NCI-H526 (cell line): ENCODE results near the gene PRKCA.

Experiments
- DNase-seq, 2 experiments: peaks; one replicate each; lab custom pipeline; 2025; lab: John Stamatoyannopoulos, UW

PRKCA gene

DNA sequence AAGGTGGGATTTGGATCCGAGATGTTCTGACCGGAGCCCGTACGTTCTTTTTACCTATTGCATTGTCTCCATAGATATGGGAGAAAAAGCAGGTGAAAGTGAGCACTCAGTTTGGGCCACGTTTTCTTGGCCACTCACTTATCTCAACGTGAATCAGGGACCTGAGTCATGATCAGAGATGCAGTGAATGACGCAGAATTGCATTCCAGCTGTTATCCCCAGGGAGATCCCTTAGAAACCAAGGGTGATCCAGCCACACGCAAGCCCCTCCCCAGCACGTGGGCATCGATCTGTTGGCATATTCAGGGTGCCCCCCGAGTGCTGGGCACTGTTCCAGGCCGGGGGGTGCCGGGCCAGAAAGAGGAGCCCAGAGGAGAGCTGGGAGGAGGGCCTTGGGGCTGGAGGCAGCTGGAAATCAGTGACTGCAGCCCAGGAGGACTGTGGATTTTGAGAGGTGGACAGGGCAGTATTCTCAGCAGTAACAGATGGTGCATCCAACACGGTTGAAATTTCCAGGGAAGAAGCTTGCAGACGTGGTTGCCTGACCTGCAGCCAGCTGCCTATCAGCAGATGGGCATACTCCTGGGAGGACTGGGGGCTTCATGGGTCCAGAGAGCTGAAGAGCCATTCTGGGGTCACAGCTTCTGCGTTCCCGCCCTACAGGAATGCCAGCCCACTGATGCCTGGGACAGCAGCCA, 445.3 kb downstream of the PRKCA start:
- no peak for DNase-seq

DNA sequence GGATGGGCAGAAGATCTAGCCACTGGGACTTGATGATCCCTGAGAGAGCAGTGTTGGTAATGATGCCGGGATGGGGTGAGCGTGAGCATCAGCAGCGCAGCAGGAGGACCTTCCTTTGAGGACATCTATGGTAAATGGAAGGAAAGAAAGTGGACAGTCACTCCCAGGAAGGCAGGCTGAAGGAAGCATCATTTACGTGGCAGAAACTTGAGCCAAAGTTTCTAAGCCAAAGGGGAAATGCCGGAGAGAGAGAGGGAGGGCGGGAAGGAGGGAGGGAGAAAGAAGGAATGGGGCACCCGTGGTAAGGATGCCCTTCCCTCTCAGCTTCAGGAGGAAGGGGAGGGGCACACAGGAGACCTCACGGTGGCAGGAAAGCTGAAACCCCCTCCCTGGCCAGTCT, 446.2 kb downstream of the PRKCA start:
- no peak for DNase-seq

DNA sequence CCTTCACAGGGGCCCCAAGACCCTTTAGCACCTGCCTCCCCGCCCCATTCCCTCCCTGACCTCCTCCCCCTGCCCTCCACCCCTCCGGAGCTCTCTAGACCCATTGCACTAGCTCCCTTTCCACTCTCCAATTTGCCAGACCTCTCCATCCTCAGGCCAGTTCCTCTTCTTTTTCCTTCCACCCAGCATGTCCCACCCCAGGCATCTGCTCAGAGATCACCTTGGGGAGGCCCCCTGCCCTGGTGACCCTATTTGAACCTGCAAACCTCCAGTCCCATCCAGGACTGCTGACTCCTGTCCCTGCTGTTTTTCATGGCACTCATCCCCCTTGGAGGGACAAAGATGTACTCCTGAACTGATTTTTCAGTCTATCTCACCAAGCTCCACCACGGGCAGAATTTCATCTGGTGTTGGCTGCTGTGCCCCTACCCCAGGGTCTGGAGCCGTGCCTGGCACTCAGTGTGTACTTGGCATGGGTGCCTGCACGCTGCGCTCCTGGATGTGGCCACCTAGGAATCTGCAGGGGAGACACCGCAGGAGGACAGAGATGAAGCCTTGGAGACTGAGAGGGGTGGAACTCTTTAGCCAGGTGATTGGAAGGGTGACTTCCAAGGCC, 446.9 kb downstream of the PRKCA start:
- DNase-seq: no peak

DNA sequence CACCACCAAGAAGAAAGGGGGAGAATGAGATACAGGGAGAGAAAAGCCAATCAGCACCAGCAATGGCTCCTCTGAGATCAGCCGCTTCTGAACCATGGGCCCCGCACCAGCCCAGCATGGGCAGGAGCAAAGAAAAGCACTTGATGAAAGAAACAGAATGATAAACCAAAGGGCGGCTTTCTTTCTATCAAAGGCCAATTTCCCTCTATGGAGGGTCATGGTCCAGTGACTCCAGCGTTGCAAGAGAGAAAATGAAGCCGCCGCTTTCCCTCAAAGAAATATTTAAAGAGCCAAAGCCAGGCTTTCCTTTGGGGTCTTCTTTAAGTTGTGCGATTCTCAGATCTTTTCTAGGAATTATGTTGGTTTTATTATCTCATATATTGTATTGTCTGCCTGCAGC, 447.7 kb downstream of the PRKCA start:
- DNase-seq: no peak

DNA sequence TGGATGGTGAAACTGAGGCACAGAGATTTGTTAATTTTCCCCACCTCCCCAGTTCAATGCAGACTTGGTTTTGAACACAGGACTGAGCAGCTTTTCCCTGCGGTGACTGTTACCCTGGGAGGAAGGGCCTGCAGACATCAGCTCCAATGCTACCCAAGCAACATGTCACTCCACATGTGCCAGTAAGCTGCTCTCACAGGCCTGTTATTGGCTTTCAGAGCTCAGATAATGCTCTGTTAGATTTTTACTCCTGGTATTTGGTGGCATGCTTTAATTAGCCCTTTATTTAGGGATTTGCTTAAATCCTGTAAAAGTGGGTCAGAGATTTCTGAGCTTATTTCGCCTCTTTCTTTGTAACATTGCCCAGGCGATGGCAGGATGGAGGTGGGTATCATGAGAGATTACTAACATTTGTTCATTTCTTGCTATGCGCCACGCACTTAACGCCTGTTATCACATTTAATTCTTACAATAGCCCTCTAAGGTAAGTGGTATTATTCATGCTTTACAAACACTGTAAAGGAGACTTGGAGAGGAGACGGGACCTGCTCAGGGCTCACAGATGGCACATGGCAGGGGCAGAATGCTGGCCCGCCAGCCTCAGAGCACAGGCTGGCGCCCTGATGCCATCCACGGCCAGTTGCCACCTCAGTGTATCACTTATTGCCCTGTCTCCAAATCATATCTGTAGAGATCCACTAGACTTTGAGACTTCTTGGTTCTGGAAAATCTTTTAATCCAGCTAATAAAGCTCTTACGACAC, 448.5 kb downstream of the PRKCA start:
- no peak for DNase-seq

DNA sequence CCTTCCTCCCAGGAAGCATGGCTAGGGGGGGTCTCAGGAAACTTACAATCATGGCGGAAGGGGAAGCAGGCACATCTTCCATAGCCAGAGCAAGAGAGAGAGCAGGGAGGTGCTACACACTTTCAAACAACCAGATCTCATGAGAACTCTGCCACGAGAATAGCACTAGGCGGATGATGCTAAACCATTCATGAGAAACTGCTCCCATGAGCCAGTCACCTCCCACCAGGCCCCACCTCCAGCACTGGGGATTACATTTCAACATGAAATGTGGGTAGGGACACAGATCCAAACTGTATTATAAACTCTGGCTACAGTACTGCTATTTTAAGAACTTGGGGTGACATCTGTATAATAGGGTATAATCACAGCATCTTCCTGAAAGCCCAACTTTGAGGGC, 449.4 kb downstream of the PRKCA start:
- no peak for DNase-seq

DNA sequence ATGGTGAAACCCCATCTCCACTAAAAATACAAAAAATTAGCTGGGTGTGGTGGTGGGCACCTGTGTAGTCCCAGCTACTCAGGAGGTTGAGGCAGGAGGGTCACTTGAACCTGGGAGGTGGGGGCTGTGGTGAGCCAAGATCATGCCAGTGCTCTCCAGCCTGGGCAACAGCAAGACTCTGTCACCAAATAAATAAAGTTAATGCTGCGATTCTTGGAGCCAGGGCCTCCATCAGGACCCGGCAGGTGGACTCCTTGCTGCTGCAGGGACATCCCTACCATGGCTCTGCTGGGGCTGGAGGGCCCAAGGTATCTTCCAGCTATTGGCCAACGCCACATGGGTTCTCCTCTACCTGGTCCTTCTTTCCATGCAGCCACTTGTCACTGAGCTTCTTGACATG, 450.0 kb downstream of the PRKCA start:
- DNase-seq: no peak

DNA sequence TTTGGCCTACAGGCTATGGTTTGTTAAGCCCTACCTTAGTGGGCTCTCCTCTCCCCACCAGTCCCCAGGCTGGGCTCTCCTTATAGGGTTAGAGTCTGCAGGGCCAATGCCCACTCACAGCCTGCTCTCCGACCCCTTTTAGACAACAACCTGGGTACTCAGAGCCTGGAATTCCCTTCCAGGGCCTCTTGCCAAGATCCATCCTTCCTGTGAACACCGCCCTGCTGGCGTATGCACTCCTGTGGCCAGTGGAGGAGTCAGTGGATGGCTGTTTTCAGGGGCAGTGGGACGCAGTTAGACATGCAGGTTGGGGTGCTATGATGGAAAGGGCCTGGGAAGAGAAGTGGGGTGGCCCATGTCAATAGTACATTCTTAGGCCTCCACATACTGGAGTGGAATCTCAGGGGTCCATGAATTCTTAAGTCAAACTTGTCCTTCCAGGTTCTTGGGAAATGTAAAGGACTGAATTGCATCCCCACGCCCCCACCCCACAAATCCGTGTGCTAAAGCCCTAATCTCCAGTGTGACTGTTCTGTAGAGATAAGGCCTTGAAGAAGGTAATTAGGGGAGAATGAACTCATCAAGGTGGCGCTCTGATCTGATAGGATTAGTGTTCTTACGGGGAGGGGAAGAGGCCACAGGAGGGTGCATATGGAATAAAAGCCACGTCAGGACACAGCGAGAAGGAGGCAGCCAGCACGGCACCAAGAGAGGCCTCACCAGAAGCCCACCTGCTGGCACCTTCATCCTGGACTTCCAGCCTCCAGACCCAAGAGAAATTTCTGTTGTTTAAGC, 450.9 kb downstream of the PRKCA start:
- DNase-seq: no peak

DNA sequence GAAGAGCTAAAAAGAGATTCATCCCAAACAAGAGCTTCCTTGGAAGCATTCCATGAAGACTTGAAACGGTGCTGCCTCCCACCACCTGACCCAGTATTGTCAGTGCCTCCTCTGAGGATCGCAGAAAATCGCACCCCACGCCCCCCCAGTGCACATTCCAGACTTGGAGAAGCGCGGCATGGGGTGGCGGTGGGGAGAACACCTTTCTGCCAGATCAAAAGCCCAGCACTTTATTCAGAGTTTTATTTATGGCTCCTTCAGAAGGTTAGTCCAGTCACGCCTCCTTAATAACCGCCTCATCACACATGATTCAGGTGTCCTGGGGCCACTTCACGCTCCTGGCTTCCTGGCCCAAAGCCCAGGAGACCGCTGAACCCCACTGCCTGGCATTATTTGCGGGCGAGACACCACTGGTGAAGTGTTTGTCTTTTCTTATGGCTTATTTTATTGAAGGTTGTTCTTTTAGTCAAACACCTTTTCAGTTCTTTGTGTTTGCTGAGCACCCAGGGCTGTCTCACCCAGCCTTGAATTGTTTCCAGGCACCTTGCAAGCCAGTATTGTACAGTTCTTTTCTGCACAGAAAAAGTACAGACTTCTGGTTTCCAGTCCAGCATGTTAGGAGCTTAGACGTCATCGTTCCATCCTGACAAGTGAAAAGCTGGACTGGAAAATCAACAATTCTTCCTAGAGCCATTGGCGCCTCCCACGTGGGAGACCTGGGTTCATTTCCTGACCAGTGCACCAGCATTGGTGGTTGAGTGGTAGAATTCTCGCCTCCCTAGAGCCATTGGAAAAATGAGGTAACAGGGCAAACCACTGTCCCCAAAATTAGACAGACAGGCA, 452.9 kb downstream of the PRKCA start:
- no peak for DNase-seq

DNA sequence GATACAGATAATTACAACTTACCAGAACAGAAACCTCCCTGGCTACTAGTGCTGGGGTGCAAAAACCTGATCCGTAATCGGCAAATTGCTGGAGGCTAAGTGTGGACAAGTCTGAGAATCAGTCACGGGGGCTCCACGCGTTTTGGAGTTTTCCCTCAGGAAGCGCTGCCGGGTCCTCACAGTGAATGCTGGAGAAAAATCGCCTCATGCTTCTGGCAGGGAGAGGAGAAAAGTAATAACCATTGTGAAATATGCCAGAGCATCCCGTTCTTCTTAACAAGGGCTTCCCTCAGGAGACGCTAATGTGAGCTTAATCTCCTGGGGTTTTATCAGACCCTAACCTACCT, 453.5 kb downstream of the PRKCA start:
- DNase-seq: no peak

DNA sequence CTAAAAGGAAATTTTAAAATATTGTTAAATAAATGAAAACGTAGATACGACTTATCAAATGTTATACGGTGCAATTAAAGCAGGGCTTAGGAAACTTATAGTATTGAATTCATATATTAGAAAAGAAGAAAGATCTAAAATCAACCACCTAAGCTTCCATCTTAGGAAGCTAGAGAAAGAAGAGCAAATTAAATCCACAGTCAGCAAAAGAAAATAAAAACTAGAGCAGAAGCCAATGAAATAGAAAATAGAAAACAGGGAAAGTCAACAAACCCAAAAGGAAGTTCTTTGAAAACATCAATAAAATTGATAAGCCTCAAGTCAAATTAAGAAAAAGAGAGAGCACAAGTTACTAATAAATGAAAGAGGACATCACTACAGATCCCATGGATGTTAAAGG, 457.9 kb downstream of the PRKCA start:
- no peak for DNase-seq

DNA sequence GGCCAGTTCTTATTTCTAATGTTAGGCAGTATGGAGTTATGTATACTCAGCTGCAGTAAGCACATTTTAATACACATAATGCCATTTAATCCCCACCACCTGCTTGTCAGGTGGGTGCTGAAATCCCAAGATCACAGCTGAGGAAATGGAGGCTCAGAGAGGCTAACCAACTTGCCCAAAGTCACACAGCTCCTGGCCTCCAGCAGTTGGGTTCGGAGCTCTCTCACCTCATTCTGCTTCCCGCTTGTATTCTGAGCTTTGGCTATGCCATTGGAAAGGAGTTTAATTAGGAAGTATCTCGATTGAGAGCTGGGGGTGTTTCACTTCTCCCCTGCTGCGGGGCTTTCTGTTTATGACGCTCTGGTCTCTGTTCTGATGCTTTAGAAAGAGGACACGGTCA, 459.9 kb downstream of the PRKCA start:
- no peak for DNase-seq

DNA sequence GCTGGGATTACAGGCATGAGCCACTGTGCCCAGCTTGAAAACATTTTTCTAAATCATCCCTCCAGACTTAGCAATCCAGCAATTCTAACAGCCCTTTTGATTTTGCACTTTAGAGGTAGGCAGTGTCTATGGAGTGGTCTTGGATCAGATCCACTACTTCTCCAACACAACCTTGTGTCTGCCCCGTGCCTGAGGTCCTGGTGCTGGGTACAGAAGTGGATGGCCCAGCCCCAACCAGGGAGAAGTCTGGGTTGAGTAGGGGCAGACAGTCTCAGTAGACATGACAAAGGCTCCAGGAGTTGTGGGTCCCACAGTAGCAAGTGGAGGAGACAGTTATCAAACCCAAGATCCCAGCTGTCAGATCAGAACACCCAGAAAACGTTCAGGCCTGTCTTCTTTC, 460.6 kb downstream of the PRKCA start:
- no peak for DNase-seq

DNA sequence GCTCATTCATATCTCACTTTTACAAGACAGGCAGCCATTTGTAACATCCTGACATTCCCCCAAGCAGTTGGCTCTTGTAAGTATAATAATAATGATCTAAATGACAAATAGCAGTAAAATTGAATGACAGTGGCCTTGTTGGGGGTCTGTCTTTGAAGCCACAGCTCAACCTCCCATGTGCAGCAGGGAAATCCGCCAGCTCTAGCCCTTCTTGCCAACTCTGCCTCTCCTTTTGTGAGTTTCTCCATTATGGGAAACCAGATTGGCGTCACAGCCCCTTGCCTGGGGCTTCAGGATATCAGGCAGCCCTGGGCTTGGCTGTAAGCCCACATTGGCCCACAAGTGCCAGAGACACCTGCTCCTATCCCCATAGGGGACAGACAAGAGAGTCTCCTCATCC, 462.1 kb downstream of the PRKCA start:
- DNase-seq: no peak

DNA sequence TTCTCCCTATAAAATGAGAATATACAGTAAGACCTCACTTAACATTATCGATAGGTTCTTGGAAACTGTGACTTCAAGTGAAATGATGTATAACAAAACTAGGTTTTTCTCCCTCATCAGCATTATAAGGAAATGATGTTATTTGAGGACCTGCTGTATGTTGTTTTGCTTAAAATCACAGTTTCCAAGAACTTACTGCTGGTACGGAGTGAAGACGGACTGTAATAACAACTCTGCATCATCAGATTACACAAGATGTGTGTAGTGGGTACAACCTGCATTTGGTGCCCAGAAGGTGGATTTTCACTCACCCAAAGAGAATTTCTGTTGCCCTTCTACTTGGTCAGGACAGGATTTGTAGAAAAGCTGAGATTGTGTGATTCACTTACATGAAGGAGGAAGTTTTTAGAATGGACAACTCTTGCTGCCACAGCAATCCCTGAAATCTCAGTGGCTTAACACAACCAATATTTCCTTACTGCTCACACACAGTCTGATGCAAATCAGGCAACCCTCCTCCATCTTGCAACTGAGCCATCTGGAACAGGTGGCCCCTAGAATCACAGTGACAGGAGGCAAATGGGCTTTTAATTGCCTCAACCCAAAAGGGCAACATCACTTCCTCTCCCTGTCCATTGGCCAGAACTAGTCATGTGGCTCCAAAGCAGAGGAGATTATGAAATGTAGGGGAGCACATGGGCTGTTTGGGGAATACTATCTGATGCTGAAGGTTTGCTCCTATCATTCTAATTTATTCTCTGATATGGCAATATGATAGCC, 464.9 kb downstream of the PRKCA start:
- DNase-seq: peak in 1 of 2 experiments; percentile 25

DNA sequence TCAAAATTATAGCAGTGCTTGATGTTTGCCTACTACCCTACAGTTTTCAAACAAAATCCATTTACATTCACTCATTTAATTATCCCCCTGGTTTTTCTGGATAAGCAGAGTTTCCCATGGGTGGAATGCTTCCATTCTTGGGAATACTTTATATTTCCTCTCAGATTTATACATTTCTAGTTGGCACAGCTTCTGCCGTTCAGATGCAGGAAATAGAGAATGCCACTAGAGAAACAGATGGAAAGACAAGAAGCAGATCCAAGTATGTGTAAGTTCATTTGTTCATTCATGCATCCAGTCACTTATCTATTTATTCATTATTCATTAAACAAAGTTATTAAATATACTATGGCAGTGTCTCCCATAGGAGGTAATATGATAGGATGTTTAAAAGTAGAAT, 467.5 kb downstream of the PRKCA start:
- DNase-seq: no peak

DNA sequence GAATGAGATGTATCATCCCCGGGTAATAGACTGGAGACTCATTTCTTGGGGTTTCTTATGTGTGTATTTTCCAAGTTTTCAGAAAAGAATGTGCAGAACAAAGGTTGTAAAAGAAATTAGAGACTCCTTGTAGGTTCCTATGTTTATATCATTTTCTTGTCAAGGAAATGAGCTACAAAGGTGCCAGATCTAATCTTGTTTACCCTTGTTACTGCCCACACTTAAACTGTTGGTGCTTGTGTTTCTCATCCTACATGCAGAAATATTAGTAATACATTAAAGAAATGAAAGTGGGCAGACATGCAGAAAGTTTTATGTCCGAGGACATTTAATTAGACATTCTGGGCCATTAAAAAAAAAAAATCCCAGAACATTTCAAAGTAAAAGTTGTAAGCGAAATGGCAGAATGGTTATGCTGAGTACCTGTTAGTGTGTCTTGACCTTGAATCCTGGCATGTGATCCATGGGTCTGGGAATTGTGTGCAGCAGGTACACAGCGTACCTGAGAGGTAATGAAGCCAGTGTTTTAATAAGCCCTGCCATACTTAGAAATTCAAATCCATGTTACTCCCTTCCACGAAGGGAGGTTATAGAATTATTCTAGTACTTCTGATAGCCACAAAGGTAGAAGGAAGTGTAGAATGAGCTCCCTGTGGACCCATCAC, 469.9 kb downstream of the PRKCA start:
- DNase-seq: no peak

DNA sequence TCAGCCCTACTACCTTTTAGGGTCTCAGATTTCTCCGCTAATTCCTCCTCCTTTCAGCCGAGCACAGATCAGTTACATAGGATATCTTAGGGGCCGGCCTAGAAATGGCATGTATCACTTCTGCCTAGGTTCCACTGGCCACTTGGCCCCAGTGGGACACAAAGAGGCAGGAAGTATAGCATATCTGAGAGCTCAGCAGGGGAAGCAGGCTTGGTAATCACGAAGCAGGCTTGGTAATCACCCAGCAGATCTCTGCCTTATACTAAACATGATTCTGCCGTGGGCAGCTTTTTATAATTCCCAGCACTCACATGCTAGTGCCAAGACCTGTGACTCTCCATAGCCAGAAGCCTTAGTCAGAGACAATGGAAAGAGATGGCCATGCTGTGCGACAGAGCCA, 472.9 kb downstream of the PRKCA start:
- DNase-seq: no peak

DNA sequence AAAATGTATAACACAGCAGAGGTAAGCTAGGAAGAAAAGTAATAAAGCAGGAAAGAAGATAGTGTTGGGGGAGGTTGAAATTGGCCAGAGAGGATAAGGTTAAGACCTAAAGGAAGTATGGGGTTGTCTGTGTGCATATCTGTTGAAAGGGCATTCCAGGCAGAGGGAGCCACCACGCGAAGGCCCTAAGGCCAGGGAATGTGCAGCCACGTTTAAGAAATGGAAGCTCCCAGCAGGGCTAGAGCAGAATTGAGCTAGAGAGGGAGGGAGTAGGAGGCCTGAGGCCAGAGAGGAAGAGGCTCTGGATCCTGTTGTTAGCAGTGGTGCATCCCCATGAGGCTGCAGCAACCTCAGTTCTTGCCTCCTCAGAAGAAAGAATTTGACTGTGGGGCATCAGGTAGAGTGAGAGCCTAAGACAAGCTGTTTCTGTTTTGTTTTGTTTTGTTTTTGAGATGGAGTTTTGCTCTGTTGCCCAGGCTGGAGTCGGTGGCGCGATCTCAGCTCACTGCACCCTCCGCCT, 473.5 kb downstream of the PRKCA start:
- no peak for DNase-seq

DNA sequence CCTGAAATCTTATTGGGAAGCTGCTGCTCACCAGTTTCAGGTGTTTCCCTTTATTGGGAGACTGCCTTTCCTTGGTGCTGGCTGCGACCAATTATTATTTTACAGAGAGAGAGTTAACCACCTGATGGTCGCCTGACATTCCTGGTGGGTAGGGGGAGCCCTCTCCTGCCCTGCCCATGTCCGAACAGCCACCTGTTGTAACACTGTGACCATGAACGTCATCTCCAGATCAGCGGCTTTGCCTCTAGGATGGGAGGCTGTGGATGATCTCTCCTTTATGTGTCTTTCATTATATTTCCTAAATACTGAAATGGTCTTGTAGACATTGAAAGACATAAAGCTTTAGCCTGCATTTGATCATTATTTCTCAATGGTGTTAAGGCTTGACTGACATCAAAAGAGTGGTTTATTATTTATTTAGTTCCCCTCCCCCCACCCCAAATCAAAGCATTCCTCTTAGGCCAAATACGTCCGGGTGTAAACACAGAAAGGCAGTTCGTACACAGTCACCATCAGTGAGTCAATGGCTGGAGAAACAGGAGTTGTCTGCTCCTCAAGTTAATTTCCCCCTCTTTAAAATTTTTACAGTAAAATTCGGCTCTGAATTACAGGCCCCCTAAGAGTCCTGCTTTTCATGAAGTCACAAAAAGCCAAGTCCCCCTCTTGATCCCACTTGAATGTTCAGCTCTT, 474.7 kb downstream of the PRKCA start:
- DNase-seq: no peak
